SK-N-SH (cell line): ENCODE data around the gene RAB6A.

ENCODE experiments used
- CTCF ChIP-seq: fragments of 200-600 bp; sonication (generic); IDR thresholded peaks from 2 replicates; pipeline ENCODE4 v1.6.1; 2017; ENCODE audit warnings: antibody characterized with exemption, mild to moderate bottlenecking, moderate library complexity
- SMC3 ChIP-seq: IDR thresholded peaks from 2 replicates; pipeline ENCODE4 v1.6.1; 2012; ENCODE audit warnings: low read depth, low read length, improper control_type of control experiment
- YY1 ChIP-seq: IDR thresholded peaks from 2 replicates; pipeline ENCODE4 v1.4.0; 2012; ENCODE audit warnings: low read depth, mild to moderate bottlenecking
- TF ChIP-seq, protein P1 (sequence below): IDR thresholded peaks from 2 replicates; pipeline ENCODE4 v1.4.0; 2012; ENCODE audit warnings: low read depth

GRCh38 chr11:73766763-73767162 is 5.9 kb upstream of the RAB6A start:
- TF ChIP-seq, protein P1, sequence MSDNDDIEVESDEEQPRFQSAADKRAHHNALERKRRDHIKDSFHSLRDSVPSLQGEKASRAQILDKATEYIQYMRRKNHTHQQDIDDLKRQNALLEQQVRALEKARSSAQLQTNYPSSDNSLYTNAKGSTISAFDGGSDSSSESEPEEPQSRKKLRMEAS: no peak
- TF ChIP-seq YY1 (no peak), CTCF (no peak), SMC3 (no peak)
